PC-9 (cell line): ENCODE results near the gene CRISPLD2. TPM values are rescaled to one million over a fixed set of nuclear protein-coding genes. Genes with fewer than 3 reads are reported as not detected.

Experiments used
- BruUV-seq: library from RNA; stranded (reverse); fragments of 400-500 nt; replicated peaks from 2 replicates; lab custom pipeline; 2021; lab: Mats Ljungman, UMichigan
- CTCF ChIA-PET: fragments of 300-600 bp; sonication (Branson Sonifier 250); formaldehyde crosslinking; loops from one replicate; lab custom pipeline; 2022; ENCODE audit warnings: antibody characterized with exemption; lab: Charles Lee
- POLR2A ChIA-PET: fragments of 300-600 bp; sonication (Branson Sonifier 250); formaldehyde crosslinking; loops from one replicate; lab custom pipeline; 2022; ENCODE audit warnings: antibody characterized with exemption; ENCODE audit not compliant: unreplicated experiment; lab: Charles Lee
- DNase-seq, 2 experiments: peaks; one replicate each; pipeline versions ENCODE4 v3.0.0 to v3.0.0-alpha.2; 2015 to 2022; ENCODE audit warnings: mixed read lengths in 1 of 2
- H2AFZ ChIP-seq: fragments of 200-600 bp; sonication (generic); 2 replicates; pipeline ENCODE4 v1.8.1; 2017; ENCODE audit warnings: antibody characterized with exemption
- H3F3A ChIP-seq: fragments of 200-600 bp; sonication (generic); 2 replicates; pipeline ENCODE4 v1.8.1; 2017; ENCODE audit warnings: antibody characterized with exemption, mild to moderate bottlenecking, low read depth; ENCODE audit not compliant: insufficient read depth
- H3K27ac ChIP-seq: fragments of 200-600 bp; sonication (generic); 2 replicates; pipeline ENCODE4 v1.6.1; 2016; ENCODE audit warnings: mixed run types
- H3K27me3 ChIP-seq: fragments of 200-600 bp; sonication (generic); 2 replicates; pipeline ENCODE4 v1.6.1; 2016; ENCODE audit warnings: low read depth, mixed run types; ENCODE audit not compliant: insufficient read depth
- H3K36me3 ChIP-seq: fragments of 200-600 bp; sonication (generic); 2 replicates; pipeline ENCODE4 v1.6.1; 2016; ENCODE audit warnings: low read depth, mixed run types
- H3K4me1 ChIP-seq: fragments of 200-600 bp; sonication (generic); replicated peaks from 2 replicates; pipeline ENCODE4 v1.6.1; 2016; ENCODE audit warnings: mixed run types; ENCODE audit not compliant: insufficient read depth
- H3K4me2 ChIP-seq: fragments of 200-600 bp; sonication (generic); 2 replicates; pipeline ENCODE4 v1.6.1; 2017; ENCODE audit warnings: mixed run types
- H3K4me3 ChIP-seq: fragments of 200-600 bp; sonication (generic); 2 replicates; pipeline ENCODE4 v1.6.1; 2016; ENCODE audit warnings: mixed run types
- H3K79me2 ChIP-seq: fragments of 200-600 bp; sonication (generic); 2 replicates; pipeline ENCODE4 v1.6.1; 2017; ENCODE audit warnings: low read depth, mixed run types
- H3K9me2 ChIP-seq: fragments of 200-600 bp; sonication (generic); 2 replicates; pipeline ENCODE4 v1.8.1; 2017; ENCODE audit warnings: mild to moderate bottlenecking; ENCODE audit not compliant: insufficient read depth
- H3K9me3 ChIP-seq: fragments of 200-600 bp; sonication (generic); 2 replicates; pipeline ENCODE4 v1.8.1; 2016; ENCODE audit warnings: low read depth; ENCODE audit not compliant: insufficient read depth
- H4K20me1 ChIP-seq: fragments of 200-600 bp; sonication (generic); 2 replicates; pipeline ENCODE4 v1.8.1; 2017; ENCODE audit not compliant: insufficient read depth
- CTCF ChIP-seq: fragments of 200-600 bp; sonication (generic); conservative IDR thresholded peaks from 2 replicates; pipeline ENCODE4 v1.6.1; 2017; ENCODE audit warnings: mixed run types, antibody characterized with exemption, mild to moderate bottlenecking, moderate library complexity
- EZH2 ChIP-seq: fragments of 200-600 bp; sonication (generic); IDR thresholded peaks from 2 replicates; pipeline ENCODE4 v1.8.0; 2017; ENCODE audit warnings: antibody characterized with exemption, low read depth
- intact Hi-C: fragments of 100-400 bp; cut with micrococcal nuclease; formaldehyde crosslinking; loops from one replicate; pipeline ENCODE4 v1.10.0; 2022; ENCODE audit not compliant: unreplicated experiment
- total RNA-seq: library from RNA; stranded (reverse); gene quantifications from 2 replicates; pipeline ENCODE4 v1.2.3, GENCODE V29; 2021

Gene CRISPLD2
- total RNA-seq, 1 experiment from 2014 or later = 18.6 TPM

GRCh38 chr16:84878770-84879169 is 59.0 kb downstream of the CRISPLD2 start:
- Histone ChIP-seq H3K27me3 (no peaks in the 10 kb centered on the region), H3K9me2 (no peaks in the 10 kb centered on the region), H2AFZ (no peak overlapping the region), H3K79me2 (no peaks in the 10 kb centered on the region), H3K27ac (0 out of 2 replicates have a peak overlapping the region, but pooled peaks have one; percentile 82), H4K20me1 (no peaks in the 10 kb centered on the region), H3K4me2 (no peak overlapping the region), H3K9me3 (no peaks in the 10 kb centered on the region), H3K36me3 (no peaks in the 10 kb centered on the region), H3K4me3 (no peak overlapping the region), H3F3A (peaks cover 41% of the 10 kb centered on the region), H3K4me1 (peaks cover 55% of the 10 kb centered on the region)
- ChIA-PET CTCF (no interaction called here), POLR2A (no interaction called here)
- TF ChIP-seq EZH2 = no peak
- BruUV-seq = no TSS peak
- DNase-seq = no peak
- intact Hi-C loops = no loop called here

GRCh38 chr16:84879569-84880487 is 60.0 kb downstream of the CRISPLD2 start:
- peaks cover 52% of the 10 kb centered on the region for H3F3A ChIP-seq
- H3K27ac ChIP-seq = peak overlapping the region; percentile 82
- peaks cover 65% of the 10 kb centered on the region for H3K4me1 ChIP-seq
- ChIA-PET CTCF (no interaction called here), POLR2A (no interaction called here)
- peak; percentile 84 to 91 for DNase-seq
- peak overlapping the region; percentile 53; the same call in 1 of the 2 replicates for H2AFZ ChIP-seq
- H3K36me3 ChIP-seq = no peaks in the 10 kb centered on the region
- no TSS peak for BruUV-seq
- H3K4me3 ChIP-seq = no peak overlapping the region
- no peaks in the 10 kb centered on the region for H3K27me3 ChIP-seq
- intact Hi-C loops = loop anchor here (2.0 kb wide), 2 partner anchors 29 to 37 kb away; no protein-coding TSS in a partner anchor
- peak overlapping the region; percentile 51 for H3K4me2 ChIP-seq
- H3K9me2 ChIP-seq = no peaks in the 10 kb centered on the region
- no peaks in the 10 kb centered on the region for H4K20me1 ChIP-seq
- TF ChIP-seq CTCF (no peak), EZH2 (no peak)
- no peaks in the 10 kb centered on the region for H3K79me2 ChIP-seq
- H3K9me3 ChIP-seq = no peaks in the 10 kb centered on the region

GRCh38 chr16:84881702-84882521 is 62.1 kb downstream of the CRISPLD2 start:
- Histone ChIP-seq H3K79me2 (no peaks in the 10 kb centered on the region), H3K4me2 (peak overlapping the region; percentile 20), H2AFZ (no peak overlapping the region), H3K36me3 (no peaks in the 10 kb centered on the region), H3K27ac (peak overlapping the region; percentile 78), H3K4me3 (no peak overlapping the region), H3K27me3 (no peaks in the 10 kb centered on the region), H3K9me2 (no peaks in the 10 kb centered on the region), H3K4me1 (peaks cover 68% of the 10 kb centered on the region), H4K20me1 (no peaks in the 10 kb centered on the region), H3K9me3 (no peaks in the 10 kb centered on the region), H3F3A (peaks cover 59% of the 10 kb centered on the region)
- TF ChIP-seq CTCF (no peak), EZH2 (no peak)
- intact Hi-C loops = loop anchor here (2.0 kb wide), 2 partner anchors 31 to 39 kb away; no protein-coding TSS in a partner anchor
- DNase-seq = peak; percentile 55 to 77
- POLR2A ChIA-PET = interaction anchor here (0.6 kb wide), 1 partner anchor 129 kb away, joined by 3 read pairs; the partner anchor contains the start of gene ZDHHC7
- CTCF ChIA-PET = interaction anchor here (0.6 to 1.6 kb wide), 3 partner anchors 31 to 321 kb away, joined by 3 to 5 read pairs (median 3); no protein-coding TSS in a partner anchor
- BruUV-seq = no TSS peak
